ENCODE data around the gene FBXL13.
"Not testable (repeated sequence)": the region's sequence is repeated elsewhere in the genome, so short reads cannot be mapped to it uniquely, and the experiment has no call there.

The FBXL13 gene

GRCh38 chr7:102966465-102966864, 108.1 kb downstream of the FBXL13 start:
- DNase-seq (ENCODE audit: insufficient read length, low spot score) = no peak
- TF ChIP-seq CTCF (IDR thresholded peaks at IDR 0.05; ENCODE audit: insufficient read depth, missing control alignments) = no peak
- FAIRE-seq = no peak

GRCh38 chr7:102961993-102962392, 112.6 kb downstream of the FBXL13 start:
- DNase-seq (ENCODE audit: insufficient read length, low spot score); FAIRE-seq: not testable (repeated sequence)

- FAIRE-seq; DNase-seq (ENCODE audit: insufficient read length, low spot score): not testable (repeated sequence)
Observed at GRCh38 chr7:102958004-102958403, 116.6 kb downstream of the FBXL13 start.

GRCh38 chr7:102954359-102954758, 120.2 kb downstream of the FBXL13 start:
- not testable (repeated sequence) for DNase-seq (ENCODE audit: insufficient read length, low spot score); FAIRE-seq

GRCh38 chr7:102953406-102953805, 121.2 kb downstream of the FBXL13 start:
- no peak for DNase-seq (ENCODE audit: insufficient read length, low spot score)
- no peak for TF ChIP-seq CTCF (IDR thresholded peaks at IDR 0.05; ENCODE audit: insufficient read depth, missing control alignments)
- FAIRE-seq = no peak

- TF ChIP-seq CTCF (IDR thresholded peaks at IDR 0.05; ENCODE audit: insufficient read depth, missing control alignments) = no peak
- FAIRE-seq (no peak), DNase-seq (ENCODE audit: insufficient read length, low spot score) (no peak)
Observed at GRCh38 chr7:102951839-102952238, 122.8 kb downstream of the FBXL13 start.

- FAIRE-seq = no peak
Observed at GRCh38 chr7:102944241-102944640, 130.4 kb downstream of the FBXL13 start.

GRCh38 chr7:102943423-102944169, 131.0 kb downstream of the FBXL13 start:
- no peak for TF ChIP-seq CTCF (IDR thresholded peaks at IDR 0.05; ENCODE audit: insufficient read depth, missing control alignments)
- FAIRE-seq (no peak), DNase-seq (ENCODE audit: insufficient read length, low spot score) (no peak)

More at GRCh38 chr7:102944241-102944640, 130.4 kb downstream of the FBXL13 start:
- no peak for TF ChIP-seq CTCF (IDR thresholded peaks at IDR 0.05; ENCODE audit: insufficient read depth, missing control alignments)
- DNase-seq (ENCODE audit: insufficient read length, low spot score) = no peak

- DNase-seq (ENCODE audit: insufficient read length, low spot score) (no peak), FAIRE-seq (no peak)
- TF ChIP-seq CTCF (IDR thresholded peaks at IDR 0.05; ENCODE audit: insufficient read depth, missing control alignments) = no peak
Observed at GRCh38 chr7:102942868-102943267, 131.7 kb downstream of the FBXL13 start.
